ENCODE measurements around the gene LRIT1. TPM values are rescaled to one million over a fixed set of nuclear protein-coding genes. Genes with fewer than 3 reads are reported as not detected.

The LRIT1 gene
- total and polyA plus RNA-seq, 2 of the 8 experiments (the other 6 are each of a cell fraction or from before 2014, with no cell fraction given) = 0.03 TPM; not detected in 1

- TF ChIP-seq CHD7 (IDR thresholded peaks at IDR 0.05; ENCODE audit: insufficient replicate concordance, low read length) (no peak), BCL11A (IDR thresholded peaks at IDR 0.05; ENCODE audit: low read depth in 2 of 2, low read length in 2 of 2) (no peak), ATF2 (IDR thresholded peaks at IDR 0.05; ENCODE audit: low read length) (no peak), NANOG (IDR thresholded peaks at IDR 0.05; ENCODE audit: insufficient read depth, low read depth, low read length, poor library complexity, severe bottlenecking) (no peak), SIN3A (conservative IDR thresholded peaks at IDR 0.05 in 1 of 2, IDR thresholded peaks at IDR 0.05 in 1 of 2; ENCODE audit: low read depth in 1 of 2, low read length in 2 of 2) (no peak), POU5F1 (IDR thresholded peaks at IDR 0.05; ENCODE audit: low read depth, low read length) (no peak)
These were observed 15.4 kb upstream of the LRIT1 start (continued) for GRCh38 chr10:84256510-84257342.
